Karpas-422 (cell line): ENCODE measurements around the gene MUL1. TPM values are rescaled to one million over a fixed set of nuclear protein-coding genes. Genes with fewer than 3 reads are reported as not detected.

Source experiments
- DNase-seq: peaks from one replicate; pipeline ENCODE4 v3.0.0-alpha.2; 2015
- H2AFZ ChIP-seq: fragments of 200-600 bp; sonication (generic); 2 replicates; pipeline ENCODE4 v1.6.1; 2014; ENCODE audit warnings: antibody characterized with exemption, low read length, mixed read lengths
- H3K27ac ChIP-seq: fragments of 200-600 bp; sonication (generic); 2 replicates; pipeline ENCODE4 v1.5.1; 2014; ENCODE audit warnings: mild to moderate bottlenecking, low read length, moderate library complexity
- H3K27me3 ChIP-seq: fragments of 200-600 bp; sonication (generic); 2 replicates; pipeline ENCODE4 v1.6.1; 2014; ENCODE audit warnings: low read length, mixed read lengths
- H3K36me3 ChIP-seq: fragments of 200-600 bp; sonication (generic); 2 replicates; pipeline ENCODE4 v1.6.1; 2014; ENCODE audit warnings: low read length, mixed read lengths; ENCODE audit not compliant: insufficient read depth
- H3K4me1 ChIP-seq: fragments of 200-600 bp; sonication (generic); 2 replicates; pipeline ENCODE4 v1.6.1; 2014; ENCODE audit warnings: mild to moderate bottlenecking, low read length, mixed read lengths
- H3K4me2 ChIP-seq: fragments of 200-600 bp; sonication (generic); 2 replicates; pipeline ENCODE4 v1.6.1; 2014; ENCODE audit warnings: low read length, low read depth, mild to moderate bottlenecking; ENCODE audit not compliant: poor library complexity, severe bottlenecking
- H3K4me3 ChIP-seq: fragments of 200-600 bp; sonication (generic); 2 replicates; pipeline ENCODE4 v1.5.1; 2014; ENCODE audit warnings: mild to moderate bottlenecking, antibody characterized with exemption, low read length, mixed read lengths
- H3K79me2 ChIP-seq: fragments of 200-600 bp; sonication (generic); 2 replicates; pipeline ENCODE4 v1.6.1; 2014; ENCODE audit warnings: mild to moderate bottlenecking, low read length, mixed read lengths
- H3K9ac ChIP-seq: fragments of 200-600 bp; sonication (generic); 2 replicates; pipeline ENCODE4 v1.6.0; 2014; ENCODE audit warnings: low read length
- H3K9me2 ChIP-seq: fragments of 200-600 bp; sonication (generic), shearing (Covaris generic); replicated peaks from 2 replicates; pipeline ENCODE4 v1.6.0; 2014; ENCODE audit warnings: mild to moderate bottlenecking, low read length, moderate library complexity; ENCODE audit not compliant: insufficient read depth
- H3K9me3 ChIP-seq: fragments of 300-700, 200-600 bp; sonication (generic); 2 replicates; pipeline ENCODE4 v1.6.1; 2014; ENCODE audit warnings: low read length, mixed read lengths
- H4K20me1 ChIP-seq: fragments of 200-600 bp; sonication (generic); 2 replicates; pipeline ENCODE4 v1.6.1; 2014; ENCODE audit warnings: mild to moderate bottlenecking, antibody characterized with exemption, low read length, low read depth; ENCODE audit not compliant: insufficient read depth
- total RNA-seq: library from RNA; depleted of rRNA; stranded (reverse); fragments of >200 nt; shearing (Covaris generic); gene quantifications from 2 replicates; pipeline ENCODE4 v1.2.3, GENCODE V29; 2014; ENCODE audit warnings: low replicate concordance

The MUL1 gene
- total RNA-seq, 1 experiment from 2014 or later: 18.0 TPM

GRCh38 chr1:20540281-20540680 is 32.3 kb upstream of the MUL1 start:
- Histone ChIP-seq H3K4me1 (no peaks in the 10 kb centered on the region), H4K20me1 (no peaks in the 10 kb centered on the region), H3K27ac (no peak overlapping the region), H3K9me2 (no peaks in the 10 kb centered on the region), H3K79me2 (no peaks in the 10 kb centered on the region), H3K36me3 (no peaks in the 10 kb centered on the region), H3K4me2 (no peak overlapping the region), H3K9me3 (no peaks in the 10 kb centered on the region), H3K4me3 (no peak overlapping the region), H3K9ac (no peak overlapping the region), H3K27me3 (no peaks in the 10 kb centered on the region), H2AFZ (no peak overlapping the region)
- no peak for DNase-seq

GRCh38 chr1:20538760-20539551 is 31.0 kb upstream of the MUL1 start:
- H3K27me3 ChIP-seq: no peaks in the 10 kb centered on the region
- no peaks in the 10 kb centered on the region for H3K4me1 ChIP-seq
- no peaks in the 10 kb centered on the region for H3K9me2 ChIP-seq
- H3K9me3 ChIP-seq: no peaks in the 10 kb centered on the region
- H3K36me3 ChIP-seq: no peaks in the 10 kb centered on the region
- no peak overlapping the region for H3K9ac ChIP-seq
- no peaks in the 10 kb centered on the region for H3K79me2 ChIP-seq
- no peak overlapping the region for H2AFZ ChIP-seq
- H3K27ac ChIP-seq: no peak overlapping the region
- no peak overlapping the region for H3K4me2 ChIP-seq
- H4K20me1 ChIP-seq: no peaks in the 10 kb centered on the region
- no peak overlapping the region for H3K4me3 ChIP-seq
- no peak for DNase-seq

GRCh38 chr1:20538227-20538626 is 30.3 kb upstream of the MUL1 start:
- no peaks in the 10 kb centered on the region for H4K20me1 ChIP-seq
- no peak overlapping the region for H2AFZ ChIP-seq
- no peaks in the 10 kb centered on the region for H3K9me2 ChIP-seq
- no peaks in the 10 kb centered on the region for H3K79me2 ChIP-seq
- no peak overlapping the region for H3K4me2 ChIP-seq
- no peak for DNase-seq
- H3K4me3 ChIP-seq: no peak overlapping the region
- H3K9me3 ChIP-seq: no peaks in the 10 kb centered on the region
- no peaks in the 10 kb centered on the region for H3K36me3 ChIP-seq
- H3K4me1 ChIP-seq: no peaks in the 10 kb centered on the region
- no peak overlapping the region for H3K27ac ChIP-seq
- H3K27me3 ChIP-seq: no peaks in the 10 kb centered on the region
- no peak overlapping the region for H3K9ac ChIP-seq

GRCh38 chr1:20534659-20535417 is 26.9 kb upstream of the MUL1 start:
- Histone ChIP-seq H3K4me2 (no peak overlapping the region), H3K36me3 (no peaks in the 10 kb centered on the region), H3K27ac (no peak overlapping the region), H3K9me2 (no peaks in the 10 kb centered on the region), H3K79me2 (no peaks in the 10 kb centered on the region), H3K9me3 (no peaks in the 10 kb centered on the region), H4K20me1 (no peaks in the 10 kb centered on the region), H2AFZ (no peak overlapping the region), H3K9ac (no peak overlapping the region), H3K27me3 (no peaks in the 10 kb centered on the region), H3K4me3 (no peak overlapping the region), H3K4me1 (no peaks in the 10 kb centered on the region)
- no peak for DNase-seq

- H3K9me2 ChIP-seq: no peaks in the 10 kb centered on the region
- no peaks in the 10 kb centered on the region for H4K20me1 ChIP-seq
- no peaks in the 10 kb centered on the region for H3K79me2 ChIP-seq
- no peak overlapping the region for H3K9ac ChIP-seq
- H3K4me2 ChIP-seq: no peak overlapping the region
- H3K4me1 ChIP-seq: no peaks in the 10 kb centered on the region
- H3K36me3 ChIP-seq: no peaks in the 10 kb centered on the region
- no peaks in the 10 kb centered on the region for H3K27me3 ChIP-seq
- H3K27ac ChIP-seq: no peak overlapping the region
- H3K9me3 ChIP-seq: no peaks in the 10 kb centered on the region
- no peak for DNase-seq
- no peak overlapping the region for H3K4me3 ChIP-seq
- no peak overlapping the region for H2AFZ ChIP-seq
Measured at GRCh38 chr1:20533635-20534034, 25.7 kb upstream of the MUL1 start.

- H3K36me3 ChIP-seq: no peaks in the 10 kb centered on the region
Measured at GRCh38 chr1:20530901-20531300, 22.9 kb upstream of the MUL1 start.

GRCh38 chr1:20530306-20530705 is 22.4 kb upstream of the MUL1 start:
- Histone ChIP-seq H2AFZ (no peak overlapping the region), H3K4me1 (no peaks in the 10 kb centered on the region), H3K79me2 (no peaks in the 10 kb centered on the region), H3K9me2 (no peaks in the 10 kb centered on the region), H3K27ac (no peak overlapping the region), H3K4me3 (no peak overlapping the region), H3K4me2 (no peak overlapping the region), H3K27me3 (no peaks in the 10 kb centered on the region), H3K9me3 (no peaks in the 10 kb centered on the region), H4K20me1 (no peaks in the 10 kb centered on the region), H3K9ac (no peak overlapping the region), H3K36me3 (no peaks in the 10 kb centered on the region)
- DNase-seq: no peak

More at GRCh38 chr1:20530901-20531300, 22.9 kb upstream of the MUL1 start:
- Histone ChIP-seq H4K20me1 (no peaks in the 10 kb centered on the region), H3K4me2 (no peak overlapping the region), H3K27me3 (no peaks in the 10 kb centered on the region), H3K4me1 (no peaks in the 10 kb centered on the region), H3K4me3 (no peak overlapping the region), H3K9ac (no peak overlapping the region), H3K9me3 (no peaks in the 10 kb centered on the region), H3K9me2 (no peaks in the 10 kb centered on the region), H2AFZ (no peak overlapping the region), H3K79me2 (no peaks in the 10 kb centered on the region), H3K27ac (no peak overlapping the region)
- no peak for DNase-seq

GRCh38 chr1:20528221-20528620 is 20.3 kb upstream of the MUL1 start:
- DNase-seq: no peak

More at GRCh38 chr1:20528221-20528620, 20.3 kb upstream of the MUL1 start:
- Histone ChIP-seq H4K20me1 (no peaks in the 10 kb centered on the region), H3K4me1 (no peaks in the 10 kb centered on the region), H3K79me2 (no peaks in the 10 kb centered on the region), H3K27me3 (no peaks in the 10 kb centered on the region), H3K36me3 (no peaks in the 10 kb centered on the region), H3K4me3 (no peak overlapping the region), H3K9me2 (no peaks in the 10 kb centered on the region), H3K9ac (no peak overlapping the region), H3K9me3 (no peaks in the 10 kb centered on the region), H2AFZ (no peak overlapping the region), H3K4me2 (no peak overlapping the region), H3K27ac (no peak overlapping the region)
